LNCAP (cell line): ENCODE results near the gene PTPA.

ENCODE experiments used
- CTCF ChIP-seq: fragments of 450-650 bp; IDR thresholded peaks from 2 replicates; pipeline ENCODE4 v1.5.1; 2017; ENCODE audit warnings: mild to moderate bottlenecking

The PTPA gene

GRCh38 chr9:129070696-129071525 lies 40.3 kb upstream of the PTPA start:
- TF ChIP-seq CTCF, result no peak

- no peak for TF ChIP-seq CTCF
Observed at GRCh38 chr9:129071526-129072126, 39.6 kb upstream of the PTPA start.

- TF ChIP-seq CTCF, result no peak
Observed at GRCh38 chr9:129072171-129072570, 39.0 kb upstream of the PTPA start.

- no peak for TF ChIP-seq CTCF
Observed at GRCh38 chr9:129073404-129073803, 37.8 kb upstream of the PTPA start.

- no peak for TF ChIP-seq CTCF
Observed at GRCh38 chr9:129074106-129074505, 37.1 kb upstream of the PTPA start.

GRCh38 chr9:129075996-129076639 lies 35.1 kb upstream of the PTPA start:
- no peak for TF ChIP-seq CTCF

GRCh38 chr9:129076640-129077037 lies 34.6 kb upstream of the PTPA start:
- no peak for TF ChIP-seq CTCF
